ENCODE measurements around the gene CENPP.

The CENPP gene

DNA sequence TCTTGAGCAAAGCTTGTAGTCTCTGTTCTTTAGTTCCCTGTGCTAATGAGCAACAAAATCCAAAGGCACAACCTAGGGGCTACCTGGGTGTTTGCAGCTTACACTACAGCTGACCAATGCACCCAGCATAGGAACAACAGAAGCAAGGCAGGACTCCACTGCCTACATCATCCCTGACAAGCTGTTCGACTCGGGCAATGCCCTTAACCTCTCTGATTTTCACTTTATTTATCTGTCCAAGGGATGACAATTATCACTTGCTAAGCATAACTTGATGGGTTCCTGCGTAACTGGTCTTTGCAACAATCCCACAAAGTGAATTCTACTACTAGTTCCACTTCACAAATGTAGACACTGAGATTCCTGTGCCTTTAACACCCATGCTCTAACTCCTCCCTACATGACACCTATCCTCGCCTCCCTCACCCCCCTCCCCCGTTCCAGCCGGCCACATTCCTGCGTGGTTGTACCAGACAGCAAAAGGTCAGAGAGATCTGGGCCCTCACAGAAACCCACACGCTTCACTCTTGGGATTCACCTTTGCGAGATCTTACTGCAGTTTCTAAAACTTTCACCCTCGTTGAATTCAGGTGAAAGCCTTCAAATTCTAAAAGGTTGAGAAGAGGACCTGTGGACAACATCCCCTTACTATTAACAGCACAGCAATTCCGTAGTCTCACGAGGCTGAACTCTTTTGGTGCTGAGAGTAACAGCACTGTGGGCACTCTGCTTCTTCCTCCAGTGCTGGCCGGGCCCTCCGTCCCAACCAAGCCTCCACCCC lies 343.2 kb downstream of the CENPP start:
- TF ChIP-seq, protein P1, sequence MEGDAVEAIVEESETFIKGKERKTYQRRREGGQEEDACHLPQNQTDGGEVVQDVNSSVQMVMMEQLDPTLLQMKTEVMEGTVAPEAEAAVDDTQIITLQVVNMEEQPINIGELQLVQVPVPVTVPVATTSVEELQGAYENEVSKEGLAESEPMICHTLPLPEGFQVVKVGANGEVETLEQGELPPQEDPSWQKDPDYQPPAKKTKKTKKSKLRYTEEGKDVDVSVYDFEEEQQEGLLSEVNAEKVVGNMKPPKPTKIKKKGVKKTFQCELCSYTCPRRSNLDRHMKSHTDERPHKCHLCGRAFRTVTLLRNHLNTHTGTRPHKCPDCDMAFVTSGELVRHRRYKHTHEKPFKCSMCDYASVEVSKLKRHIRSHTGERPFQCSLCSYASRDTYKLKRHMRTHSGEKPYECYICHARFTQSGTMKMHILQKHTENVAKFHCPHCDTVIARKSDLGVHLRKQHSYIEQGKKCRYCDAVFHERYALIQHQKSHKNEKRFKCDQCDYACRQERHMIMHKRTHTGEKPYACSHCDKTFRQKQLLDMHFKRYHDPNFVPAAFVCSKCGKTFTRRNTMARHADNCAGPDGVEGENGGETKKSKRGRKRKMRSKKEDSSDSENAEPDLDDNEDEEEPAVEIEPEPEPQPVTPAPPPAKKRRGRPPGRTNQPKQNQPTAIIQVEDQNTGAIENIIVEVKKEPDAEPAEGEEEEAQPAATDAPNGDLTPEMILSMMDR (IDR thresholded peaks at IDR 0.05): no peak
- peak; percentile 67 for DNase-seq (ENCODE audit: low spot score)
- Histone ChIP-seq H3K27ac (peak overlapping the region; percentile 11 to 92), H3K4me3 (peak overlapping the region; percentile 100)

DNA sequence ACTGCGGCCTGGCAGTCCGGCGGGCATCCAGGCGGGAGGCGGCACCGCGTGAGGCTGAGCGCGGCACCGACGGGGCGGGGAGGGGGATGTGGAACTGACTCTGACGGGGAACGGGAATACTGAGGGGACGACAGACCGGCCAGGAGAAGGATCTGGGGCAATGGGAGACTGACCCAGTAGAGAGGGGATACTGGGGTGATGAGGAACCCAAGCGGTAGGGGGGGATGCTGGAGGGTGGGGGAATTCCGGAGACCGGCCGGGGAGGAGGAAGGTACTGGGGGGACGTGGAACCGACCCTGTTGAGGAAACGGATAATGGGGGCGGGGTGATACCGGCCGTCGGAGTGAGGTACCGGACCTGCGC lies 343.8 kb downstream of the CENPP start:
- H3K27ac ChIP-seq: peak overlapping the region; percentile 11 to 92
- TF ChIP-seq, protein P1 (IDR thresholded peaks at IDR 0.05): no peak
- DNase-seq (ENCODE audit: low spot score): no peak
- peak overlapping the region; percentile 100 for H3K4me3 ChIP-seq

All from coronary artery (tissue), 2 donors.